LNCAP (cell line): ENCODE data around the gene NGFR.

Experiments used
- CTCF ChIP-seq: fragments of 450-650 bp; IDR thresholded peaks from 2 replicates; pipeline ENCODE4 v1.5.1; 2017; ENCODE audit warnings: mild to moderate bottlenecking

Gene NGFR

GRCh38 chr17:49521471-49522356, 26.6 kb downstream of the NGFR start:
- no peak for TF ChIP-seq CTCF

- TF ChIP-seq CTCF: no peak
Measured at GRCh38 chr17:49522357-49522890, 27.3 kb downstream of the NGFR start.

DNA sequence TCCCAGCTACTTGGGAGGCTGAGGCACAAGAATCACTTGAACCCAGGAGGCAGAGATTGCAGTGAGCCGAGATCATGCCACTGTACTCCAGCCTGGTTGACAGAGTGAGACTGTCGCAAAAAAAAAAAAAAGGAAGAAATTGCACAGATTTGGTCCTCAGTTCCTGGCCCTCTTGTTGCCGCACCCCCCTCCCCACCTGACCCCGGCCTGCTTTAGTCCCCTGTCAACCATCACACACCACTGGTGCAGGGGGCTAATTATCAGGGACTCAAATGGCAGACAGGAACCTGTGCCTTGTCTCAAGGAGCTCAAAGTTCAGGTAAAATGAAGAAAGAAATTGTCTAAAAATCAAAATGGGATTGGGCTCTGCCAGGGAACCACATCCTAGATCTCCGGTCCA, 28.1 kb downstream of the NGFR start:
- TF ChIP-seq CTCF: no peak

DNA sequence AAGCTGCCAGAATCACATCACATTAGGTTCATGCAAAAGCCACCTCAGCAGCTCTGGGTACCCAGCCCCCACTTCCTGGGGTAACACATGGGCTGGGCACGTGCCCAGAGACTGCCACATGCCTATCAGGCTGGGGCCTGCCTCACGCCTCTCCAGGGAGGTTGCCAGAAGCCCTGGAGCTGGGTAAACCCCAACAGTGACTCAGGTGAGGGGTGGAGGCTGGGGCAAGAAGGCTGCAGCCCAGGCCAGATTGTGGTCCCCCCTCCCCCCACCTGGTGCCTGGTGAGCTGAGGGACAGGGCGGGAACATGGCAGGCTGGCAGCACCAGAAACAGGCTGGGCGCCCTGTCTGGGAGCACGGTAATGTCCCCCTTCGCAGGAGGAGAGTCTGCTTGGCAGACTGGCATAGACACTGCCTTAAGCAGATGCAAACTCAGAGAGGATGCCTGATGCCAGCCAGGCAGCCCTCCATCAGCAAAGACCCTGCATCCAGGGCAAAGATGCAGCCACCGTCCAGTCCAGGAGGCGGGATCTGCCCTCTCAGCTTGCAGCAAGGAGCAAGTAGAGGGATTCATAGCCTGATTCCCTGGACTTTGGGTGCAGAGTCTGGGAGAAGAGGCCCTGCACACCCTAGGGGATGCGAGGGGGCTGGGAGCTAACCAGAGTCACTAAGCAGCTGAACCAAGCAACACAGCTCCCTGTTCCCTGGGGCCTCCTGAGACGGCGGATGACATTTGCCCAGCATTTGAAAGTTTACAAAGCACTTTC, 28.8 kb downstream of the NGFR start:
- TF ChIP-seq CTCF: no peak

GRCh38 chr17:49524473-49525359, 29.6 kb downstream of the NGFR start:
- TF ChIP-seq CTCF: no peak

DNA sequence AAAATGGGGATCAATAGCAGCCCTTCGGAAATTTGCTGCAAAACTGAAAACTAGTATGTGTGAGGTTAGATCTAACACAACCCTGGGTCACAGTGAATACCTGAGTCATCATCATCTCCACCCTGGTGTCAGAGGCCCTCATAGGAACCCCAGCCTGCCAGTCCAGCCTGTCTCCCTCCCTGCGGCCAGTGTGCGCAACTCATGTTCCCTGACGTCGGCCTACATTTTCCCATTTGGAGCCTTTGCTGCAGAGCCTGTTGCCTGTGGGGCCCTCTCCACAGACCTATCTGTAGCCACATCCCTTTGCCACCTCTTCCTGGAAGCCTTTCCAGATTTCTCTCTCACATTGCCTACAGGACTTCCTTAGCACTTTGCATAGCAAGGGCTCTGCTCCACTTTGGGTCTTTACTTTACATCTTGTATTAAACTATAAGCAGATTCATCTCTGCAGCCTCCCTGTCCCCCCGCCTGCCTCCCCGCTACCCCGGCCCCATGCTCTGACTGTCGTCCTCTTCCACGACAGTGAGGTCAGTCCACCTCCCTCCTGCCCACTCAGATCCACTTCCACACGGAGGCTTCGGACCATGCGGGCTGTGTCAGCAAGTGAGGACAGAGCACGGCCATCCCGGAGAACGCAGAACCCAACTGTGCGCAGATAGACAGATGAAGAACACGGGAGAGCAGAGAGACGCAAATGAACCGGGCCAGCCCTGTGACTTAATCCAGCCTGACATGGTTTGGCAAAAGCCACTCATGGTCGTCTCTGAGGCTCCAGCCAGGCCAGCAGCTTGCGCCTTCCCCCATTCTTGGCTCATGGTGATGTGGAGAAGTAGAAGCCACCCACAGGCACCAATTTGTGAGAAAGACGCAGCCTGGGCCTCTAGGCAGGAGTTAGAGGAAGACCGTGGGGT, 31.0 kb downstream of the NGFR start:
- no peak for TF ChIP-seq CTCF
